ENCODE data around the gene MPDZ.

The MPDZ gene

GRCh38 chr9:13278368-13279246 is 885 bp downstream of the MPDZ start:
- no peak for DNase-seq
- Mint-ChIP-seq H3K27me3 (peaks cover 27% of the 10 kb centered on the region), H3K27ac (no peak overlapping the region), H3K4me1 (no peaks in the 10 kb centered on the region), H3K9me3 (peaks cover 3% of the 10 kb centered on the region), H3K4me3 (no peak overlapping the region), H3K36me3 (no peaks in the 10 kb centered on the region)
- CTCF ChIA-PET, result no interaction called here

GRCh38 chr9:13278023-13278367 is 1.5 kb downstream of the MPDZ start:
- DNase-seq, result no peak
- Mint-ChIP-seq H3K4me3 (no peak overlapping the region), H3K27me3 (peaks cover 27% of the 10 kb centered on the region), H3K9me3 (peaks cover 3% of the 10 kb centered on the region), H3K4me1 (no peaks in the 10 kb centered on the region), H3K36me3 (no peaks in the 10 kb centered on the region), H3K27ac (no peak overlapping the region)
- CTCF ChIA-PET, result no interaction called here

- Mint-ChIP-seq H3K4me3 (no peak overlapping the region), H3K4me1 (no peaks in the 10 kb centered on the region), H3K27me3 (peaks cover 20% of the 10 kb centered on the region), H3K27ac (no peak overlapping the region), H3K36me3 (no peaks in the 10 kb centered on the region), H3K9me3 (peaks cover 6% of the 10 kb centered on the region)
- CTCF ChIA-PET, result no interaction called here
- DNase-seq, result no peak
Observed at GRCh38 chr9:13274886-13275641, 4.4 kb downstream of the MPDZ start.

GRCh38 chr9:13270734-13271133 is 8.8 kb downstream of the MPDZ start:
- Mint-ChIP-seq H3K36me3 (no peaks in the 10 kb centered on the region), H3K27me3 (no peaks in the 10 kb centered on the region), H3K4me1 (no peaks in the 10 kb centered on the region), H3K27ac (no peak overlapping the region), H3K9me3 (peaks cover 4% of the 10 kb centered on the region), H3K4me3 (no peak overlapping the region)
- no peak for DNase-seq
- CTCF ChIA-PET, result no interaction called here

GRCh38 chr9:13269589-13270452 is 9.7 kb downstream of the MPDZ start:
- Mint-ChIP-seq H3K36me3 (no peaks in the 10 kb centered on the region), H3K4me1 (no peaks in the 10 kb centered on the region), H3K9me3 (peaks cover 3% of the 10 kb centered on the region), H3K4me3 (no peak overlapping the region), H3K27me3 (no peaks in the 10 kb centered on the region), H3K27ac (no peak overlapping the region)
- CTCF ChIA-PET, result no interaction called here
- DNase-seq, result no peak

GRCh38 chr9:13268469-13268868 is 11.0 kb downstream of the MPDZ start:
- H3K27ac Mint-ChIP-seq, result no peak overlapping the region
- no peaks in the 10 kb centered on the region for H3K36me3 Mint-ChIP-seq
- H3K9me3 Mint-ChIP-seq, result peaks cover 3% of the 10 kb centered on the region
- H3K4me3 Mint-ChIP-seq, result no peak overlapping the region
- H3K27me3 Mint-ChIP-seq, result no peaks in the 10 kb centered on the region
- no peak for DNase-seq
- no peaks in the 10 kb centered on the region for H3K4me1 Mint-ChIP-seq
- CTCF ChIA-PET, result no interaction called here

GRCh38 chr9:13267743-13268142 is 11.7 kb downstream of the MPDZ start:
- Mint-ChIP-seq H3K4me1 (no peaks in the 10 kb centered on the region), H3K27ac (no peak overlapping the region), H3K27me3 (no peaks in the 10 kb centered on the region), H3K4me3 (no peak overlapping the region), H3K9me3 (peaks cover 3% of the 10 kb centered on the region), H3K36me3 (no peaks in the 10 kb centered on the region)
- no peak for DNase-seq
- CTCF ChIA-PET, result no interaction called here

- CTCF ChIA-PET, result no interaction called here
- no peak for DNase-seq
- H3K4me1 Mint-ChIP-seq, result no peaks in the 10 kb centered on the region
- no peaks in the 10 kb centered on the region for H3K27me3 Mint-ChIP-seq
- H3K36me3 Mint-ChIP-seq, result no peaks in the 10 kb centered on the region
- H3K9me3 Mint-ChIP-seq, result no peaks in the 10 kb centered on the region
- H3K4me3 Mint-ChIP-seq, result no peak overlapping the region
- no peak overlapping the region for H3K27ac Mint-ChIP-seq
Observed at GRCh38 chr9:13266167-13266566, 13.3 kb downstream of the MPDZ start.

- DNase-seq, result no peak
Observed at GRCh38 chr9:13264788-13265187, 14.7 kb downstream of the MPDZ start.

GRCh38 chr9:13263511-13263910 is 16.0 kb downstream of the MPDZ start:
- no peak overlapping the region for H3K27ac Mint-ChIP-seq
- no peaks in the 10 kb centered on the region for H3K9me3 Mint-ChIP-seq
- no peaks in the 10 kb centered on the region for H3K36me3 Mint-ChIP-seq
- DNase-seq, result no peak
- no peaks in the 10 kb centered on the region for H3K4me1 Mint-ChIP-seq
- no peaks in the 10 kb centered on the region for H3K27me3 Mint-ChIP-seq
- H3K4me3 Mint-ChIP-seq, result no peak overlapping the region
- CTCF ChIA-PET, result no interaction called here

More at GRCh38 chr9:13264788-13265187, 14.7 kb downstream of the MPDZ start:
- Mint-ChIP-seq H3K4me1 (no peaks in the 10 kb centered on the region), H3K27ac (no peak overlapping the region), H3K4me3 (no peak overlapping the region), H3K27me3 (no peaks in the 10 kb centered on the region), H3K9me3 (no peaks in the 10 kb centered on the region), H3K36me3 (no peaks in the 10 kb centered on the region)
- CTCF ChIA-PET, result no interaction called here

- no peaks in the 10 kb centered on the region for H3K27me3 Mint-ChIP-seq
- H3K4me1 Mint-ChIP-seq, result no peaks in the 10 kb centered on the region
- CTCF ChIA-PET, result no interaction called here
- no peak overlapping the region for H3K27ac Mint-ChIP-seq
- no peak overlapping the region for H3K4me3 Mint-ChIP-seq
- no peak for DNase-seq
- no peaks in the 10 kb centered on the region for H3K36me3 Mint-ChIP-seq
- H3K9me3 Mint-ChIP-seq, result peaks cover 1% of the 10 kb centered on the region
Observed at GRCh38 chr9:13252852-13253251, 26.6 kb downstream of the MPDZ start.

GRCh38 chr9:13244181-13244580 is 35.3 kb downstream of the MPDZ start:
- CTCF ChIA-PET, result no interaction called here
- Mint-ChIP-seq H3K4me3 (no peak overlapping the region), H3K27ac (no peak overlapping the region), H3K36me3 (no peaks in the 10 kb centered on the region), H3K27me3 (no peaks in the 10 kb centered on the region), H3K4me1 (no peaks in the 10 kb centered on the region), H3K9me3 (peaks cover 6% of the 10 kb centered on the region)
- DNase-seq, result no peak

GRCh38 chr9:13241283-13241682 is 38.2 kb downstream of the MPDZ start:
- H3K36me3 Mint-ChIP-seq, result no peaks in the 10 kb centered on the region
- CTCF ChIA-PET, result no interaction called here
- H3K4me1 Mint-ChIP-seq, result no peaks in the 10 kb centered on the region

GRCh38 chr9:13239660-13240059 is 39.8 kb downstream of the MPDZ start:
- no peaks in the 10 kb centered on the region for H3K36me3 Mint-ChIP-seq
- H3K27me3 Mint-ChIP-seq, result no peaks in the 10 kb centered on the region
- no peak overlapping the region for H3K4me3 Mint-ChIP-seq
- DNase-seq, result no peak
- CTCF ChIA-PET, result no interaction called here
- no peaks in the 10 kb centered on the region for H3K4me1 Mint-ChIP-seq
- peaks cover 8% of the 10 kb centered on the region for H3K9me3 Mint-ChIP-seq
- no peak overlapping the region for H3K27ac Mint-ChIP-seq

More at GRCh38 chr9:13241283-13241682, 38.2 kb downstream of the MPDZ start:
- DNase-seq, result no peak
- Mint-ChIP-seq H3K9me3 (peaks cover 8% of the 10 kb centered on the region), H3K27ac (no peak overlapping the region), H3K27me3 (no peaks in the 10 kb centered on the region), H3K4me3 (no peak overlapping the region)

All from activated naive CD4-positive, alpha-beta T cell treated with anti-CD3 and anti-CD28 coated beads, Interleukin-2, amount 10 ng/mL, durations not matched to agents 7 days and 5 days (primary cell).